Prostate gland (tissue), 2 donors: Measurements from ENCODE around the gene SLIT3.

Experiments
- POLR2A ChIP-seq: fragments of 450-650 bp; IDR thresholded peaks from one replicate; pipeline ENCODE4 v1.6.1; 2016; ENCODE audit warnings: antibody characterized with exemption, mild to moderate bottlenecking
- TF ChIP-seq, protein P1 (sequence below), 4 experiments: fragments of 200-600 bp in 2 of 4; fragments of 450-650 bp in 2 of 4; sonication (generic) in 2 of 4; IDR thresholded peaks; 1 replicate in 3 of 4; 2 replicates in 1 of 4; pipeline ENCODE4 v1.5.1; 2016 to 2019; ENCODE audit warnings: antibody characterized with exemption in 4 of 4, mild to moderate bottlenecking in 2 of 4, moderate library complexity in 2 of 4

DNA sequence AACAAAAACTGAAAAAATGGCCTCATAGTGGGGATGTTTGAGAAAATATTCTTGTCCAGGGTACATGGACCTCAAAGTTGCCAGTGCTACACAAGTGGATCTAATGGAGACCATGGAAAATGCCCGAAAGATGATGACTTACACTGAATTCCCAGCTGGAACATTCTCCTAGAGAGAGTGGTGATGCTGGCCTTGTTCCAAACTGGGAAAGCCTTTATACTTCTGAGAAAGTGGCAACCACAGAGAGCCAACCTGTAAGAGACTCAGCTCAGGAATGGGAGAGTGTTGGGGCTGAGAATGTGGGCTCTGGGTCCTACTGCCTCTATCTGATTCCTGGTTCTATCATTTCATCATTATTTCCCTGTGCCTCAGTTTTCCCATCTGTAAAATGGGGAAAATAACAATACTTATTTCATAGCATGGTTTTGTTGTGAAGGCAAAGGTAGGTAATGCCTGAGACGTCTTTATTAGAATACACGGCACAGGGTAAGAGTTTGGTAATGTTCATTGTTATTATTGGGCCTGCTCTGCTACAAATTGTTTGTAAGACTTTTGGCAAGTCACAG, 492.8 kb downstream of the SLIT3 start:
- TF ChIP-seq, protein P1, sequence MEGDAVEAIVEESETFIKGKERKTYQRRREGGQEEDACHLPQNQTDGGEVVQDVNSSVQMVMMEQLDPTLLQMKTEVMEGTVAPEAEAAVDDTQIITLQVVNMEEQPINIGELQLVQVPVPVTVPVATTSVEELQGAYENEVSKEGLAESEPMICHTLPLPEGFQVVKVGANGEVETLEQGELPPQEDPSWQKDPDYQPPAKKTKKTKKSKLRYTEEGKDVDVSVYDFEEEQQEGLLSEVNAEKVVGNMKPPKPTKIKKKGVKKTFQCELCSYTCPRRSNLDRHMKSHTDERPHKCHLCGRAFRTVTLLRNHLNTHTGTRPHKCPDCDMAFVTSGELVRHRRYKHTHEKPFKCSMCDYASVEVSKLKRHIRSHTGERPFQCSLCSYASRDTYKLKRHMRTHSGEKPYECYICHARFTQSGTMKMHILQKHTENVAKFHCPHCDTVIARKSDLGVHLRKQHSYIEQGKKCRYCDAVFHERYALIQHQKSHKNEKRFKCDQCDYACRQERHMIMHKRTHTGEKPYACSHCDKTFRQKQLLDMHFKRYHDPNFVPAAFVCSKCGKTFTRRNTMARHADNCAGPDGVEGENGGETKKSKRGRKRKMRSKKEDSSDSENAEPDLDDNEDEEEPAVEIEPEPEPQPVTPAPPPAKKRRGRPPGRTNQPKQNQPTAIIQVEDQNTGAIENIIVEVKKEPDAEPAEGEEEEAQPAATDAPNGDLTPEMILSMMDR (IDR thresholded peaks at IDR 0.05) = no peak
- no peak for TF ChIP-seq POLR2A
